GM13976 (cell line): ENCODE data around the gene BMPR1B.

Experiments
- DNase-seq: peaks from one replicate; pipeline ENCODE4 v3.0.0; 2012; ENCODE audit warnings: low spot score
- in situ Hi-C: fragments of 300-500 bp; cut with MboI; formaldehyde crosslinking; loops from one replicate; pipeline ENCODE4 v1.12.0; 2022; ENCODE audit warnings: low sequenced_read_pairs, mixed read lengths, inconsistent platforms; ENCODE audit not compliant: unreplicated experiment
- TF ChIP-seq, protein P1 (sequence below): IDR thresholded peaks from 2 replicates; pipeline ENCODE4 v1.5.1; 2012; ENCODE audit warnings: borderline replicate concordance, mild to moderate bottlenecking; ENCODE audit not compliant: insufficient read depth; ENCODE audit errors: extremely low read depth, missing control alignments, control extremely low read depth

BMPR1B gene

DNA sequence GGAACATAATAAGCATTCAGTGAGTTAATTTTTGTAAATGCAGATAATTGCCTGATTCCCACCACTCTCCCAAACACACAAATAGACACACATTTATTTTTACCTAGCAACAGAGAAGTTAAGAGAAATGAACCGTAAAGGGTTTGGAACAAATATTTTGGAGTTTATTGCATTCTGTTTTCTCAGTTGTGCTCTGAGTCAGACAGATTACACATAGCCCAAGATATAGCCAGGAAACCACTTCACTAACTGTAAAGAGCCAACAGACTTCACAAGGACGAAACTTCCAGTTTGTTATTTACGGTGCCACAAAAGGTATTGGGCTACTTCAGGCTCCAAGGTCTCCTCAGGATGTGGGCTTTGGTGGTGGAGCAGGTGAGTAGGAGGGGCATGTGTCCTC lies 217.0 kb downstream of the BMPR1B start:
- in situ Hi-C loops, result no loop called here
- TF ChIP-seq, protein P1, sequence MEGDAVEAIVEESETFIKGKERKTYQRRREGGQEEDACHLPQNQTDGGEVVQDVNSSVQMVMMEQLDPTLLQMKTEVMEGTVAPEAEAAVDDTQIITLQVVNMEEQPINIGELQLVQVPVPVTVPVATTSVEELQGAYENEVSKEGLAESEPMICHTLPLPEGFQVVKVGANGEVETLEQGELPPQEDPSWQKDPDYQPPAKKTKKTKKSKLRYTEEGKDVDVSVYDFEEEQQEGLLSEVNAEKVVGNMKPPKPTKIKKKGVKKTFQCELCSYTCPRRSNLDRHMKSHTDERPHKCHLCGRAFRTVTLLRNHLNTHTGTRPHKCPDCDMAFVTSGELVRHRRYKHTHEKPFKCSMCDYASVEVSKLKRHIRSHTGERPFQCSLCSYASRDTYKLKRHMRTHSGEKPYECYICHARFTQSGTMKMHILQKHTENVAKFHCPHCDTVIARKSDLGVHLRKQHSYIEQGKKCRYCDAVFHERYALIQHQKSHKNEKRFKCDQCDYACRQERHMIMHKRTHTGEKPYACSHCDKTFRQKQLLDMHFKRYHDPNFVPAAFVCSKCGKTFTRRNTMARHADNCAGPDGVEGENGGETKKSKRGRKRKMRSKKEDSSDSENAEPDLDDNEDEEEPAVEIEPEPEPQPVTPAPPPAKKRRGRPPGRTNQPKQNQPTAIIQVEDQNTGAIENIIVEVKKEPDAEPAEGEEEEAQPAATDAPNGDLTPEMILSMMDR, result no peak
- DNase-seq, result no peak

DNA sequence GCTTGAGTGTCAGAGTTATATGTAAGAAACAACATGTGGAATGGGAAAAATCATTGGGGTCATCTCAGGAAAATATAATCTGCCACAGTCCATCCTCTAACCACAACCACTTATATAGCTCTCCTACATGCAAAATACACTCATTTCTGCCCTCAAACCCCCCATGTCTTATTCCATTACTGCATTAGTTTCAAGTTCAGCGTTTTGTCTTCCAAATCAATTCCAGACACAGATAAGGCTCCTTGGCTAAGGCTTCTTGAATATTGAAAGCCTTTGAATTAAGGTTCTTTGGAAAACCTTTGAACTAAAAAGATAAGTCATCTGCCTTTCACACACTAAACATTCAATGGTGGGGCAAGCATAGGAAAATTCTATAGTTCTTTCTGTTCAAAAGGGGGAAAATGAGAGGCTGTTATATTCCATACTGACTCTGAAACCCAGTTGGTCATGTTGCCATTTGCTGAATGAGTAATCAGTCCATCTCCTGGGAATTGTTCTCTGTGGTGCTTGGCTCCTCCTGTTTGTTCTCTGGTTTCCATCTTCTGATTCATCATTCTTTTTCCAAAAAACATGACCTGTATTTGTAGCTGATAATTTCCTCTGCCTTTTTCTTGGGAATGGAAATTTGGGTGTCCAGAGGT lies 218.7 kb downstream of the BMPR1B start:
- TF ChIP-seq, protein P1, result no peak
- in situ Hi-C loops, result no loop called here
- no peak for DNase-seq

DNA sequence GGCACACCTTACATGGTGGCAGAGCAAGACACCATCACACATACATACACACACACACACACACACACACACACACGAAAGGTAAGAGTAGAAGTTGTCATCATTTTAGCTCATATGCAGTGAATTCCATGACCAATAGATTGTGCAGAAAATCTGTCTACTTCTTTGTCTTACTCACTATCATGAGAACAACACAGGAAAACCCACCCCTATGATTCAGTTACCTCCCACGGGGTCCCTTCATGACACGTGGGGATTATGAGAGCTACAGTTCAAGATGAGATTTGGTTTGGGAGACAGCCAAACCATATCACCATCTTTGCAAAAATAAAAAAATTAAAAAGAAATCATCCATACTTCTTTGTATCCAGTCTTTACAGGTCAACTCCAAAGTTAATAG lies 221.1 kb downstream of the BMPR1B start:
- TF ChIP-seq, protein P1, result no peak
- in situ Hi-C loops, result no loop called here
- DNase-seq, result no peak

DNA sequence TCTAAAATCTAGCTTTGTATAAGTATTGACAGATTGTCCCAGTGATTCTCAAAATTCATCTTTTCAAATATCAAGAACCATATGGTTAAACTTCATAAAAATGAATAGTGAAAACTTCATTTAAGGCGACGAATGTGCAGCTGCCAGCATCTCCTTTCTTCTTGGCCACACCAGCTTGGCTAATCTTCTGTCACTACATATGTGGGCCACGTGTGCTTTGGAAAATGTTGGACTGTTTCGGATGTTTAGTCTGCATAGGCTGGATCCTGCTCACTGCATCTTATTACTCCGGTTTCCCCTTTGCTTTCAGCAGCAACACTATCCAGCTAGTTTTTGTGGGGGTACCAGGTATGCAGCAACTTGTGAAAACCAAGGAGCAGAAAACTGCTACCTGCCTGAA lies 221.9 kb downstream of the BMPR1B start:
- no peak for DNase-seq
- TF ChIP-seq, protein P1, result no peak
- in situ Hi-C loops, result no loop called here

GRCh38 chr4:94995684-94996394 lies 238.1 kb downstream of the BMPR1B start:
- in situ Hi-C loops, result no loop called here
- no peak for DNase-seq
- TF ChIP-seq, protein P1, result no peak

DNA sequence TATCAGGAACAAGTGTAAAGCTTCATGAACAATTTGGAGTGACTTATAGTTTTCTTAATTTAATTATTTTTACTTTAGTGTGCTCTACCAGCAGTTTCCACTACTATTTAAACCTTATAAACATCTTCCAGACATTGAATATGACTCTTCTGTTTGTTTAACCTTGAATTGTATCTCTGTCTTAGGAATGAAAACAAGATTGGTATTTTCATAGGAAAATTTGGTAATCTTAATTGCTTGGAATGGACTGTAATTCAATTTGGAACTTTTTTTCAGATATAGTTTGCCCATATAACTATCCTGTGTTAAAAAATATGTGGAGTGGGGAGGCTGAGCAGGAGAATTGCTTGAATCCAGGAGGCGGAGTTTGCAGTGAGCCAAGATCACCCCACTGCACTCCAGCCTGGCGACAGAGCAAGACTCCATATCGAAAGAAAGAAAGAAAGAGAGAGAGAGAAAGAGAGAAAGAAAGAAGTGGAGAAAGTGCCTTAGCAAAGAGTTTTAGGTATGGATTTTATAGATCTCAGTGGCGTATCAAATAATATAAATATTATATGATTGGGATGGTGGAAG lies 242.4 kb downstream of the BMPR1B start:
- TF ChIP-seq, protein P1, result no peak
- in situ Hi-C loops, result no loop called here
- no peak for DNase-seq
